GM18907 (cell line): ENCODE results near the gene NDFIP2.

Experiments used
- ATAC-seq: cut with Tn5 transposase; IDR thresholded peaks from one replicate; pipeline ENCODE4 v1.9.1; 2021; ENCODE audit warnings: mild to moderate bottlenecking, moderate library complexity; ENCODE audit not compliant: unreplicated experiment

Gene NDFIP2

DNA sequence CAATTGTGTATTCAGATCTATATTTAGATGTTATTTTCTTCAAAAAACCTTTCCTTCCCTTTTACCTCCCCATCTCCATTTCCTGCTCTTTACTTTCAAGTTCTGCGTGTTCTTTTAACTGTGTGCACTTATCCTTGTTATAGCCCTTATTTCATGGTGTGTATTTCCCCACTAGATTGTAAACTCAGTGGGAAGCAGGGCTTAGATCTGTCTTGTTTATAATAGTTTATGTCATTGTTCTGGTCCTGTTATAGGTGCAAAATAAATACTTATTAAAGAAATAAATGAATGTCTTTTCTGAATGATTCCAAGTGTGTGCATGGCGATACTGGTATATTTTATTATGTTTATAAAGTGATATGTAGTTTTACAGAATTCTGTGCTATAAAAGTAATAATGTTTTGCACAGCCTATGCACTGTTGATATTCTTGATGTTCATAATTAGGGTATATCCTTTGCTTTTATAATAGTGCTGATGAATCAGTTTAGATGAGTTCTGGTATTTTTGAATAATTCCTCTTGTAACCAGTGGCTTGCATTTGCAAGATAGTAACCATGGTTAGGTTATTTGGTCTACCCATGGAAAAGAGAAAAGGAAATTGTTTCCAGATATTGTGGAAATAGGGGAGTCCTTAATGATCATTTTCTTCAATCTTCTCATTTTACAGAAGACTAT is 12.1 kb downstream of the NDFIP2 start:
- no peak for ATAC-seq

DNA sequence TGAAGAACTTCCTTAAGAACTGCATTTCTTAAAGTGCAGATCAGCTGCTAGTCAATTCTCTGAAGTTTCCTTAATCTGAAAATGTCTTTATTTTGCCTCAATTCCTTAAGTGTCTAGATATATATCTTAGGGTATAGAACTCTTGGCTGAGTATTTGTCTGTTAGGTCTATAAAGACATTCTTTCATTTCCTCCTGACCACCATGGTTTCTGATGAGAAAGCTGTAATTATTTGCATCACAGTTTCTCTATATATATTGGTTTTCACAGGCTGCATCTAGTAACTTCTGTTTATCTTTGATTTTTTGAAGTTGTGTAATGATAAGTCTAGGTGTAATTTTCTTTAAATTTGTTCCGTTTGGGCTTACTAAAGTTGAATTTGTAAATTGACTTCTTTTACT is 15.2 kb downstream of the NDFIP2 start:
- ATAC-seq, result no peak

GRCh38 chr13:79497064-79497463 is 16.1 kb downstream of the NDFIP2 start:
- ATAC-seq, result no peak

GRCh38 chr13:79497852-79498251 is 16.9 kb downstream of the NDFIP2 start:
- ATAC-seq, result no peak

DNA sequence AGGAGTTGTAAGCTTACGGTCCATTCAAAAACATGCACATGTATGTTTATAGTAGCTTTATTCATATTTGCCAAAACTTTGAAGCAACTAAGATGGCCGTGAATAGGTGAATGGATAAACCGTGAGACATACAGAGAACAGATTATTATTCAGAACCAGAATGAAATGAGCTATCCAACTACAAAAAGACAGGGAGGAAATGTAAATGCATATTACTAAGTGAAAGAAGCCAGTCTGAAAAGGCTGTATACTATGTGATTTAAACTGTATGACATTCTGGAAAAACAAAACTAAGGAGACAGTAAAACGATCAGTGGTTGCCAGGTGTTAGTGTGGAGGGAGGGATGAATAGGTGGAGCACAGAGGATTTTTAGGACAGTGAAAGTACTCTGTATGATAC is 19.9 kb downstream of the NDFIP2 start:
- no peak for ATAC-seq

DNA sequence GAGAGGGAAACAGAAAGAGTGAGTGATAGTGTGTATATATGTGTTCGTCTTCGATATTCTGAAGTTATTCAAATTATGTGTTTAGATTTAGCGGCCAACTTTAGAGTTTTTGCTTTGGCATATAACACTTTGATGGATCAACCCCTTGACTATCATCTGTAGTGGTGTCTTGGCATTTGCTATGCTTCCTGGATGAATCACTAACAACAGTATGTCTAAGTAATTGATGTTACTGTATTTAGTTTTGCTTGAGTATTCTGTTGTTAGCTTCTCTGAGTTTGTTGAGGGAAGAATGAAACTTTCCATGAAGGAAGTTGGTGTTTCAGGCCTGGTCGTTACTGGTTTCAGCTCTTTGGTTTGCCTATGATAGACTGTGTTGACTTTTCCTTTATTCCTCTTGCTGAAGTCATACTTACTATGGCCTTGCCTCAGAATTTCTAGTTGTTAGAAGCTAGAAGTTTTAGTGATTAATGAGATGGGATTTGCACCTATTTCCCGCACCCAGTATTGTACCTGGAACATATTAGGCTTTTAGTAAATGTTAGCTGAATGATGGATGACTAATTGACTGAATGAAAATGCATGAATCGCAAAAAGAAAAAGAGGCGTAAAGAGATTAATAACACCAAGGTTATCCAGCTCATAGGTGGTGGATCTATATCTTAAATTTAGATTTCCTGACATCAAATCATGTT is 20.7 kb downstream of the NDFIP2 start:
- no peak for ATAC-seq

- ATAC-seq, result no peak
Observed at GRCh38 chr13:79502859-79503468, 22.0 kb downstream of the NDFIP2 start.

DNA sequence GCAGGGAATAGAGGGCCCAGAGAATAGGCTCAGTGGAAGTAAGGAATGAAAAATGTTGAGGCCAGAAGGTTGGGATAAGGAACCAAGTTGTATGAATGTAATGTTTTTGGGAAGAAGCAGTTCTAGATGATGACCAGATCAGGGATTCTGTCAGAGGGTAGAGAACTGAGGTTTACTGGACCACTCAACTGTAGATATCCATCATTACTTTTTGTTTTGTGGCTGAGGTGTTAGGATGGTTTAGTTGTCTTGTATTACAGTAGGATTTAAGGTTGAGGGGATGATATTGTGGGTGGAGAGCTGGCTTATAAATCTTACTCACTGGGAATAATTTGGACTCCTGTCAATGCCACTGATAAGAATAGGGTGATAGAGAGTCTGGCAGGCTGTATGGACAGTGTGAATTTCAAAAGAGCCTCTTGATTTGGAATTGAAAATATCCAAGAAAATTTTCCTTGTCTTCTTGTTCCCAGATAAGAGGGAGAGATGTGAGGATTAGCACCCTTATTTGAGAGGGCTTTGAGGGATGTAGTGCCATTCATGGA is 22.6 kb downstream of the NDFIP2 start:
- no peak for ATAC-seq

GRCh38 chr13:79508224-79508961 is 27.4 kb downstream of the NDFIP2 start:
- no peak for ATAC-seq

GRCh38 chr13:79511611-79512010 is 30.7 kb downstream of the NDFIP2 start:
- no peak for ATAC-seq

GRCh38 chr13:79512950-79513349 is 32.0 kb downstream of the NDFIP2 start:
- ATAC-seq, result no peak

GRCh38 chr13:79516595-79516994 is 35.6 kb downstream of the NDFIP2 start:
- ATAC-seq, result no peak

DNA sequence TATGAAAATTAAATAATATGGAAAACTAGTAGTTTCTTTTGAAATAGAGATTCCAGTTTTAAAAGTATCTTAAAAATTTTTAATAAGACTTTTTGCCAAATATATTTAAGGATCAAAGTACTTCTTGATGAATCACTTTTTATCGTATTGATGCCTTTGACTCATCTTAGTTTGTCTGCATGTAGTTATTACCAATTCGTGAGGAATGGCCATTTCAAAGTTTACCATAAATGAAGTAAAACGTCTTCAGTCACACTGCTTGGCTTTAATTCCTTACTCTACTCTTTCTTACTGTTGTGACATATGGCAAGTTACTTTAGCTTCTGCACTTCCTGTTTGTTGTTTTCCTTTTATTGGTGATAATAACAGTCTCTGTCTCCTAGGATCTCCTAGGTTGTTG is 38.3 kb downstream of the NDFIP2 start:
- ATAC-seq, result no peak

DNA sequence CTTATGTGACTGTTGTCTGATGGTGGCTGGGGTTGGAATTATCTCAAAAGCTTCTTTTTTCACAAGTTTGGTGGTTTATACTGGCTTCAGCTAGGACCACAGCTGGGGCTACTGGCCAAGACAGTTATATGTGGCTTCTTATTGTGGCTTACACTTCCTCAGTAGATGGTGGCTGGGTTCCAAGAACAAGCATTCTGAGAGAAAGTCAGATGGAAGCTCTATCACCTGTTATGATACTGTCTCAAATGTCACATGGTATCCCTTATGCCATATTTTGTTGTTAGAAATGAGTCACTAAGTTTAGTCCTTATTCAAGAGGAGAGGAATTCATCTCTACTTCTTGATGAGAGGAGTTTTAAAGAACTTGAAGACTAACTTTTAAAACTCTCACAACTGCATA is 41.6 kb downstream of the NDFIP2 start:
- ATAC-seq, result peak; percentile 97

GRCh38 chr13:79525064-79525857 is 44.3 kb downstream of the NDFIP2 start:
- no peak for ATAC-seq

- no peak for ATAC-seq
Observed at GRCh38 chr13:79527698-79528097, 46.7 kb downstream of the NDFIP2 start.

- no peak for ATAC-seq
Observed at GRCh38 chr13:79528356-79528755, 47.4 kb downstream of the NDFIP2 start.

DNA sequence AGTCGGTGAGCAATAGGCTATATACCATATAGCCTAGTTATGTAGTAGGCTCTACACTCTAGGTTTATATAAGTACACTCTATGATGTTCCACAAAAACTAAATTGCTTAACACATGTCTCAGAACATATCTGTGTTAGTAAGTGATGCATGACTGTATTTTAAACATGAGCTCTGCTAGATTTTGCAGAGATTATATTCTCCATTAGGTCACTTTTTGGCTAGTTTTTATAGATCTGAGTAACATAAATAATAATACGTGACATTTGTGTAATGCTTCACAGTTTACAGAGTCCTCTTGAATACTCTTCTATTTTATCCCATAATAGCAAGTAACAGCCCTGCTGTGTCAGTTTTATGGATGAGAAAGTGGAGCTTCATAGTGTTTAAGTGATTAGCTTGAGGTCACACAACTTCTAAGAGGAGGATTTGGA is 47.8 kb downstream of the NDFIP2 start:
- no peak for ATAC-seq

DNA sequence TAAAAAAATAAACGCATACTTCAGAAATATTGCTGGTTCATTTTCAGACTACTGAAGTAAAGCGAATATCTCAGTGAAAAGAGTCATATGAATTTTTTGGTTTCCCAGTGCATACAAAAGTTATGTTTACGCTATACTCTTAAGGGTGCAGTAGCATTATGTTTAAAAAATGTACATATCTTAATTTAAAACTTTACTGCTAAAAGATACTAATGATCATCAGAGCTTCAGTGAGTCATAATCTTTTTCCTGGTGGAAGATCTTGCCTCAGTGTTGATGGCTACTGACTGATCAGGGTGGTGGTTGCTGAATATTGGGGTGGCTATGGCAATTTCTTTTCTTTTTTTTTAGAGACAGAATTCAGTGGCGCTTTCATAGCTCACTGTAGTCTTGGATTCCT is 48.9 kb downstream of the NDFIP2 start:
- no peak for ATAC-seq

GRCh38 chr13:79530270-79530669 is 49.3 kb downstream of the NDFIP2 start:
- ATAC-seq, result no peak
